ENCODE data around the gene GTPBP6.

- TF ChIP-seq EZH2phosphoT487 (IDR thresholded peaks at IDR 0.05; ENCODE audit: borderline replicate concordance, low read depth) (no peak), POLR2AphosphoS5 (IDR thresholded peaks at IDR 0.05; ENCODE audit: low read depth, low read length) (no peak), FOXM1 (IDR thresholded peaks at IDR 0.05; ENCODE audit: low read depth) (no peak), EP300 (IDR thresholded peaks at IDR 0.05; ENCODE audit: borderline replicate concordance in 1 of 2, low read depth in 1 of 2, low read length in 1 of 2) (no peak), SIN3A (IDR thresholded peaks at IDR 0.05; ENCODE audit: borderline replicate concordance, low read depth, low read length) (no peak), JUND (IDR thresholded peaks at IDR 0.05) (no peak)
Measured at GRCh38 chrX:367349-367748, 48.8 kb upstream of the GTPBP6 start.
